Erythroblast (primary cell): Measurements from ENCODE around the gene ANXA4.

ENCODE experiments used
- DNase-seq, 2 experiments: peaks; one replicate each; lab custom pipeline; 2025; lab: John Stamatoyannopoulos, UW
- GATA1 ChIP-seq: IDR thresholded peaks from 2 replicates; pipeline ENCODE4 v1.6.1; 2011; ENCODE audit warnings: low read depth, mild to moderate bottlenecking, control low read depth, low read length, moderate library complexity
- POLR2A ChIP-seq: IDR thresholded peaks from 2 replicates; pipeline ENCODE4 v1.6.1; 2011; ENCODE audit warnings: mild to moderate bottlenecking, low read length

ANXA4 gene

DNA sequence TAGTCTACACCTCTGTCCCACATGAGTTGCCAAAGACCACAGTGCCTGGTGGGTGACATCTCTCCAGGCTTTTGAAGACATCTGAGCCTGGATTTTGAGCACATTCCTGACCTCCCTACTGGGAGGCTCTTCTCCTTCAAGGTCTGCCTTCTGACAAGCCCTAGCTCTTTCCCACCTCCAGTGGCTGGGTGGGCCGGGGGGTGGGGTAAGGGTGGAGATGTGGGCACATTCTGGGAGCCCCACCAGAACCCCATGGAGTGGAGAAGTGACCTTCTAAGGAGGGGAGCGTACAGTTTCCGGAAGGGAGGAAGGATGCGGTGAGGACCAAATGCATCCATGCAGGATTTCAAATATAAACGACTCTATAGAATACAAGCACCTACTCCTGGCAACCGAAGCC lies 27.9 kb upstream of the ANXA4 start:
- no peak for TF ChIP-seq GATA1
- no peak for TF ChIP-seq POLR2A
- DNase-seq: no peak

DNA sequence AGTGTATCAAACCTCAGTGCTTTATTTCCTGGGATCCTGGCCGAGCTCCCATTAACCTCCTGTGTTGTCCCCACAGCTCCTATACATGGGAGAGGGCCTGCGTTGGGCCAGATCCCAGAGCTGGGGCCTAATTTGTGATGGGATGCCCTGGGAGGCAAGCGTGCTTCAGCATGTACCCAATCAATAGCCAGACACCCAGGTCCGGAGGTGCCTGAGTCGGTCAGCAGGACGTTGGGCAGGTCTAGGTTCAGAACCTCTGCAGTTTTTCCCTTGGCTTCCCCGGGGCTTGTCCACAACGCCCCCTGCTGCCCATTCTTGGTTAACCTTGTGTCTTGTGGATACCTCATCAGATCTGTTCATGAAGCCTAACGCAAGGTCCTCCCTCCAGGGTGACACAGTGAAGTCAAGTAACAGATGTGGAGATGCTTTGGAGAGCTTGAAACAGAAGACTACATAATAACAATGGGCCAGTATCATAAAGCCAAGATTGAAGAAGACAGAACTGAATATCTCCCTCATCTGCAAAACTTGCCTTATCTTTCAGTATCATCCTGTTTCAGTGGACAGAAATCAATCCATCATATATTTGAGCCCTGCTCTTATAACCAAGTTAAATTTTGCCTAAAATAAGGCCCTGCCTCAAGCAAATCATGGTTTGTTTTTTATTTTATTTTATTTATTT lies 27.3 kb upstream of the ANXA4 start:
- peak; percentile 80 to 91 for DNase-seq

DNA sequence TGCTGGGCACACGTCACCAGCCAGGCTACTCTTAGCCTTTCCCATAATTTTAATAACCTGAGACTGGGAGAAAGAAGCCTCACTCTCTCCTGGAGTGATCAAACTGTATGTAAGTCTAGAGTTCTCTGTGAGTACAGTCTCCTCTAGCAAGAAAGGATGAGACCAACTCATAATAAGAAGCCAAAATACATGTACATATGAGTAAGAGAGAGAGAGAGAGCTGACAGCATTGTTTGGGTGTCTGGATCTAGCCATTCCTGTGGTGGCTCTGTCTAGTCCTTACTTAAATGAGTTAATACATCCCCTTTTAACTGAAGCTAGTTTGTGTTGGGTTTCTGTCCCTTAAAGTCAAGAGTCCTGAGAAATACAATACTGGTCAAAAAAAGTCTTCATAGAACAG lies 26.0 kb upstream of the ANXA4 start:
- no peak for DNase-seq
- no peak for TF ChIP-seq GATA1
- no peak for TF ChIP-seq POLR2A

DNA sequence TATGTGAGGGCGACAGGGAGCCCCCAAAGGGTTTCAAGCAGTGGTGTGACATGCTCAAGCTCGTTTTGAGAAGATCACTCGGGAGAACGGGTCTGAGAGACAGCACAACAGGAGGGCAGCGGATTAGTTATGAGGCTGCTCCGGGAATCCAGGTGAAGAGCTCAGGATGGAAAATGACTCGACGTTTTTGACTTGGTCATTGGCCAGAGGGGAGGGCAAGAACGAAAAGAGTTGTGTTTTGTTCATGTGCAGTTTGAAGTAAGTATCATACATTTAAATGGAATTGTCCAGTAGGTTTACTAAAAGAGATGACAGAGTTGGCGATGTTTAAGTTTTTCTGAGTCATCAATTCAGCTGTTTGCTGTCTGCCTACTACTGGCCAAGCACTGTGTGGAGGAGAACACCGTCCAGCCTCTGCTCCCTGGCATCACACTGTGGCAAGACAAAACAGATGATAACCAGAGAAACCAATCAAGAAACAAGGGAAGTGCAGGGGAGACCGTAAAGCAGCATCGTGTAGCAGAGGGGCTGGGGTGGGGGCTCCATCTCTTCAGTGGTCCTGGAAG lies 25.3 kb upstream of the ANXA4 start:
- no peak for DNase-seq
- no peak for TF ChIP-seq GATA1
- no peak for TF ChIP-seq POLR2A

DNA sequence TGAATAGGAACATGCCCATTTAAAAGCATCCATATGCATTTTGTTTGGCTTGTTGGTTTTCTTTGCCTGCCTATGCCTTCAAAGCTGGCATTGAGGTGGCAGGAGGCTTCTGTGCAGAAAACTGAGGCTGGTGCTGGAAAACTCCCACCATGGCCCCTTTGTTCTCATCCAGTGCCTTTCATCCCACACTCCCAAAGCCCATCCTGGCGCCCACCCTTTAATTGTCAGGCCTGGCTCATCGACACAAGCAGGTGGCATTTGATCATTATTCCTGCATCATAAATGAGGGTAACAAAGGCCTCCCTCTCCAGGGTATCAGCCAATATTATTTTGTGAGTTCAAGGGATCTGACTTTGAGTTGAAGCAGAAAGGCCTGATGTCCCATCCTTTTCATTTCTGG lies 24.7 kb upstream of the ANXA4 start:
- no peak for TF ChIP-seq GATA1
- DNase-seq: no peak

- no peak for DNase-seq
- TF ChIP-seq GATA1 (no peak), POLR2A (no peak)
These were observed 24.1 kb upstream of the ANXA4 start for GRCh38 chr2:69717861-69718273.

GRCh38 chr2:69718338-69718965 lies 23.5 kb upstream of the ANXA4 start:
- DNase-seq: no peak
- no peak for TF ChIP-seq GATA1
- no peak for TF ChIP-seq POLR2A

DNA sequence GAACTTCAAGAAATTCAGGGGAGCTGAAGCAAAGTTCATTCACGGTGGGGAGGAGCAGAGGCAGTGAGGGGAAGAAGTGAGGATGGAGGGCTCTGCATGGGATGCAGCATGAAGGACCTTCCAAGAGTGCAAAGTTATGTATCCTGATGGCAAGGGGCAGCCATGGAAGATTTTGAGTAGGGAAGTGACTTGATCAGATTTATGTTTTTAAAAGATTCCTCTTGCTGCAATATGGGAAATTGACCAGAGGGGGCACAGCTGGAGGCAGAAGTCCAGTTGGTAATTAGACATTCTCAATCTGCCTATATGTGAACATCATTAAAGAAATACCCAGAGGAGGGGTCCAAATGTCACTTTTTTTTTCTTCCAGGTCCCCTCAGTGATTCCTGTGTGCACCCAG lies 21.5 kb upstream of the ANXA4 start:
- no peak for TF ChIP-seq GATA1
- TF ChIP-seq POLR2A: no peak

DNA sequence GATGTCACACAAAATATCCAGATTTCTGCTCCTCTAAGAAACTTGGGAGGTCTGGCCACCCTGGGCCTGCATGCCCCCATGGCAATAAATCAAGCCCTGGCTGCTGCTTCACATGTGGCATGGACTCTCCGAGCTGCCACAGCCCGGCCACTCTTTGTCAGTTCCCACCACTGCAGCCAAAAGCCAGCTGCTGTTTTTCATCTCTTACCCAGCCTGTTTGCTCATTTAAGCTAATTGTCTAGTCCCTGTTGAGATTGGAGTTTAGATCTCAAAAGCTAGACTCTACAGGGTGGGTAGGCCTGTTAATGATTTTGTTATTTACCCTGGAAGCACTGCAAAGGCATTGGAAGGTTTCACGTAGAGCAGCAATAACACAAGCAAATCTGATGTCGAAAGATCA lies 20.9 kb upstream of the ANXA4 start:
- DNase-seq: no peak
- TF ChIP-seq GATA1: no peak
- no peak for TF ChIP-seq POLR2A

More for the DNA sequence above, 21.5 kb upstream of the ANXA4 start:
- DNase-seq: peak; percentile 12 to 24

- TF ChIP-seq POLR2A: no peak
- TF ChIP-seq GATA1: no peak
- no peak for DNase-seq
These were observed 18.1 kb upstream of the ANXA4 start for GRCh38 chr2:69723791-69724190.

- DNase-seq: peak; percentile 85 to 93
- no peak for TF ChIP-seq POLR2A
- TF ChIP-seq GATA1: no peak
These were observed 17.3 kb upstream of the ANXA4 start for GRCh38 chr2:69724540-69725159.

- DNase-seq: no peak
- TF ChIP-seq GATA1 (no peak), POLR2A (no peak)
These were observed 16.1 kb upstream of the ANXA4 start for GRCh38 chr2:69725706-69726360.

GRCh38 chr2:69729266-69729665 lies 12.7 kb upstream of the ANXA4 start:
- TF ChIP-seq POLR2A (no peak), GATA1 (no peak)
- DNase-seq: no peak

DNA sequence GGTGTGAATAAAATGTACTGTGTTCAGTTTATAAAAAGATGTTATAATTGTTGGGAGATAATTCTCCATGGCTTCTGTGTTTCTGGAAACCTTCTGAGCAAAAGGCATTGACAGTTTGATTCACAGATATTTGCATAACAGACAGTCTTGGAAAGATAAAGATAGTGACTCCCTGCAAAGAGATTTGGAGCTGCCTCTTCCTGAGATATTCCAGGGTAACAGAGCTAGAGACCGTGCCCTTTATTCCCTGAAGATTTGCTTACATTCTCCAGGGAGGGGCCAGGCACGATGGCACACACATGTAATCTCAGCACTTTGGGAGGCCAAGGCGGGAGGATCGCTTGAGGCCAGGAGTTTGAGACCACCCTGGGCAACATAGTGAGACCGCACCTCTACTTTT lies 12.2 kb upstream of the ANXA4 start:
- TF ChIP-seq GATA1 (no peak), POLR2A (no peak)
- DNase-seq: no peak

- DNase-seq: no peak
- no peak for TF ChIP-seq GATA1
These were observed 10.6 kb upstream of the ANXA4 start for GRCh38 chr2:69731147-69731970.
